Stimulated activated CD8-positive, alpha-beta memory T cell treated with anti-CD3 and anti-CD28 coated beads, Interleukin-4, amount 100 ng/mL, for 1 hour (primary cell): Measurements from ENCODE around the gene INTS6.

Source experiments
- DNase-seq, 2 donors: peaks; one replicate each; pipeline ENCODE4 v3.0.0-alpha.2; 2020; ENCODE audit warnings: low read depth in 2 of 2, low spot score in 1 of 2

Gene INTS6

DNA sequence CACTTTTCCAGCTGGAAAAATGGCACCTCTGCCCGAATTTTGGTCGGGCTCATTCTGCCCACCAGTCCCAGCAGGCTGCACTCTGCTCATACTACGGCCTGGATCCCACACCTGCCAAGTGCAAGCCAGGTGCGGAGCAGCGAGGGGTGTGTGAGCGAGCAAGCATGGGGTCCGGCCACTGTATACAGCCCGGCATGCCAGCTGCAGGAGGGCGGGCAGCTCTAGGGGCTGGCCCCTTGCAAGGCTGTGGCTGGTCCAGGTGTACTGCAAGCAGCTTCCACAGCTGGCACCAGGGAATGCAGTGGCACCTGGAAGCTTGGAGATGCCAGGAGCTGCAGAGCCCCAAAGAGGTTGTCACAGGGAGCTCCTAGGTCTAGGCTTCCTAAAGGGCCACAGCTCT lies 2.7 kb upstream of the INTS6 start:
- DNase-seq = no peak

DNA sequence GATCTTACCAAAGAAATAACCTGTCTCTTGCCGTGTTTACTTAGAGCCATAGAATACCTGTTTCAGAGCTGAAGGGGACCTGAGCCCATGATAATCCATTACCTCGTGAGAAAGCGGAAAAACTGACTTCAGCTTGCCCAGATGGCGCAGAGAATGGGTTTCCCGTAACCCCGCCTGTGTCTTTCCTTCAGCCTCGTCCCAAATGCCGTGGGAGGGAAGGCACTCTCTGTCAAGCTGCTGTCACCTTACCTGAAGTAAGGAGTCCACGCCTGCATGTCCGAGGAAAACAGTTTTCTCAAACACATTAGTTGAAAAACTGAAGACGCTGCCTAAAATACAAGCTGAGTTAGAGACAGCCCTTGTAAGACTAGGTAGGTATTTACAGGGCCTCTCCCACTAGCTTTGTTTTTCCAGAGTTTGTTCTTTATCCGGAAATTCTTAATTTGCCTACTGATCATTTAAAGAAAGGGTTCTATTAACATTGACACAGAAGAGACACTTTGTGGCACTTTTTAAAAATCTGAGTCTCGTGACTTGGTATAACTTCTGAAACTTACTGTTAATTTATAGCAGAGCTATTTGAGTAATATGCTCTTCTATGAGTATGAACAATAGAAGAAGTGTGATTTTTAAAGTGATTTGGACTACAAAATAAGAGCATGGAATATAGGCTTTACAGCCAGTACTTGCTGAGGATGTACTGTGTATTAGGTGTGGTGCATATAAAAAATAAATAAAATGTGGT lies 1.3 kb upstream of the INTS6 start:
- peak in 1 of 2 donors; percentile 19 for DNase-seq

DNA sequence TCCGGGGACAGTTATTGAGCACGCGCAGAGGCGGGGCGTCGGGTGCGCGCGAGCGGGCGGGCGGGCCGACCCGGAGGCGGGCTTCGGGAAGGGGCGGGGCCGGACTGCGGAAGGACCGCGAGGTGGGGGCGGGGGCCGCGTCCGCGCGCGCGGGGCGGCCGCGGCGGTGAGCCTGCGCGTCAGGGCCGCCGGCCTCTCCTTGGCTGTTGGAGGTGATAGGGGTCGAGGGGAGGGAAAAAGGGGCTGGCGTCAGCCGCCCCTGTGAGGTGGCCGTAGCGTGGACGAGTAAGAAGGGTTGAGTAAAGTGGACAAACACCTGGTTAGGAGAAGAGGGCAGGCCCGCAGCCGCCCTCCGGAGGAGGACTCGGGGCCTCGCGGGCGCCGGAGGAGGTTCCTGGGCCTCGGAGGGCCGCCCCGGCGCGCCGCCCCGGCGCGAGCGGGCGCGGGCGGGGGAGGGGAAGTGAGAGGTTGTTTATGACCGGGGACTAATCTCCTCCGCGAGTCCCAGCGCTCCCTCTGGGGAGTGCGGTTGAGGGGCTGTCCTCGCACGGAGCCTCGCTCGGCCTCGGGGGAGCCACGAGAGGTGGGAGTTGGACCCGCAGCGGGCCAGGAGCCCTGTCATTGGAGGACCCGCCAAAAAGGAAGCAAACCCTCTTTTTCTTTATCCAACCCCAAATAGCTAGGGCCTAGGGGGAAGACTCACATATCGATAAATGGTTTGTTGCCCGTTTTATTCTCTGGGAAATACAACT lies 547 bp upstream of the INTS6 start:
- DNase-seq = peak; percentile 65 to 94

DNA sequence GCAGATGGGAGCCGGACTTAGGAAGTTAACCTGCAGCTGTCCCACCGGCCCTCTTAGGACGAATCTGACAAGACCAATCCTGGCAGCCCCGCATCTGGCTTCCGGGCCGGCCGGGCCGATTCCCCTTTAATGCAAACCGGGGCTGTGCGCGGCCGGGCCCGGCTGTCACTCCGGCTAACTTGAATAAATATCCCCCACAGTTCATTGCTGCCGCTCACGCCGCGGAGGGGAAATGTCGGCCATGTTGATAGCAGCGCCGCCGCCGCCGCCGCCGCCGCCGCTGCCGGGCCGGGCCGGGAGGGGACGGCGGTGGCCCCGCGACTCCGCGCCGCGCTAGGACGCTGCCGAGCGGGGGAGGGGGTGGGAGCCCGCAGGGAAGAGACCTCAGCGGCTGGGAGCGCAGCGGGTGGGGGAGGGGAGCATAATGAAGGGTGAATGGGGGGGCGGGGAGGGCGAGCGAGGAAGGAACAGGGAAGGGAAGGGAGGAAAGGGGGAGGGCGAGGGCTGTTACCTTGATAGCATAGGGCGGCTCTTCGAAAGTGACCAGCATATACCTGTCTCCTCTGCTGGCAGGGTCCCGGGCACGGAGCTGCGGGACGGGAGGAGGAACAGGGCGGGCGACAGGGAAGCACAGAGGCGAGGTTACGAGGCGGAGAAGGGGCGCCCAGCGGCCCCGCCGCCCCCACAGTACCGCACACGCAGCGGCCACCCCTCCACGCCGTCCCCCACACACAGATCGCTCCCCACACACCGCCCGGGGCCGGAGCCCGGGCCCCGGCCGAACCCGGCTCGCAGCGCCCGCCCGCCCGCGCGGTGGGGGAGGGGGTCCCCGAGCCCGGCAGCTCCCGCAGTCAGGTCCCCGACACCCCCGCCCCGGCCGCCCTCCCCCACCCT lies 1.1 kb downstream of the INTS6 start:
- DNase-seq = peak; percentile 46 to 55

DNA sequence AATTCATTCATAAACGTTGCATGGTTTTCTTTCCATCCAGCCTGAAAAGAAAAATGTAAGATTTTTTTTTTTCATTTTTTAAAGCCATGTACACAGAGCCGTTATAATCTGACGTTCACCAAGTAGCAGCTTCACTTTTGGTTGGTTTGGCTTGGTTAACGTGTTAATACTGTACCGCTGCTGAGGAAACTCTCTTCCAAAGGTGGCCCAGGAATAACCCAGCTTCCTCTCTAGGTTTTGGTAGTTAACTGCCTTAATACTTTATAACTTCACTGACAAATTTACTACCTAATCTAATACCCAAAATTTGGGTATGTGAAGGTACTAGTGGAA lies 1.7 kb downstream of the INTS6 start:
- no peak for DNase-seq

DNA sequence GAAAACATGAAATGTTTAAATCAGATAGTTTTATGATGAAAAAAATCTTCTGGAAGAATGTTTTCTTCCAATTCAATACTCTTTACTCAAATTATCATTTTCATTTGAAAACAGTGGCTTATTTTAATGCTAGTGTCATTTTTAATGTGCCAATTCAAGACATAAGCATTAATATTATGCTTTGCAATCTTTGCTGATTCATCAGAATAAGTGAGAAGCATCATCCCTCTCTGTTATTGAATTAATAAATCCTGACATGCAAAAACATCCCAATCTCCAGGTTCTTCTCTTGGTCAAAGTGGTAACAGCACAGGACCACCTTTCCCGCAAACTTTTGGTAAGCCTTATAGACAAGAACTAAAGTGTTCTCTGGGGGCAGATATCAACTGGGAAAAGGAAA lies 3.8 kb downstream of the INTS6 start:
- no peak for DNase-seq

DNA sequence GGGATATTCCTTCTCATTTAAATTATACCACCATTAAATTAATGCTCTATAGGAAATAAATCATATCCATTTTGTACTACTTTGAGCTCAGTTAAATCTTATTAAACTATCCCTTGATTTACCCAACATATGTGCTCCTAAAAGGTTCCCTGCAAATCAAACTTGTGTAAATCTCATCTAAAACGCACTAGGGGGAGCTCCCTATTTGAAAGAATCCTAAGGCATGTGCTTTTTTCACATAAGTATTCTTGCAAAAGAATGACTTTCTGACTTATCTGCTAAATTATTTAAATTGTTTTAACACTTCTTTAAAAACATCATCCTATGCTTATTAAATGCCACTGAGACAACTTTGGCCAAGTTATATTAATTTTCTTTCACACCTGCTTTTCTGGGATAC lies 7.9 kb downstream of the INTS6 start:
- DNase-seq = no peak

DNA sequence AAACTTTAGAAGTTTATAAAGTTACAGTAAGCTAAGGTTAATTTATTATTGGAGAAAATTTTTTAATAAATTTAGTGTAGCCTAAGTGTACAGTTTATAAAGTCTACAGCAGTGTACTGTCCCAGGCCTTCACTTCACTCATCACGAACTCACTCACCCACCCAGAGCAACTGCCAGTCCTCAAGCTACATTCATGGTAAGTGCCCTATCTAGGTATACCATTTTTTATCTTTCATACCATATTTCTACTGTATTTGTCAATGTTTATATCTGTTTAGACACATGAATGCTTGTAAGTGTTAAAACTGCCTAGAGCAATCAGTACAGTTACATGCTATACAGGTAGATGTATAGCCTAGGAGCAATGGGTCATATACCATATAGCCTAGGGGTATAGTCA lies 12.5 kb downstream of the INTS6 start:
- no peak for DNase-seq

DNA sequence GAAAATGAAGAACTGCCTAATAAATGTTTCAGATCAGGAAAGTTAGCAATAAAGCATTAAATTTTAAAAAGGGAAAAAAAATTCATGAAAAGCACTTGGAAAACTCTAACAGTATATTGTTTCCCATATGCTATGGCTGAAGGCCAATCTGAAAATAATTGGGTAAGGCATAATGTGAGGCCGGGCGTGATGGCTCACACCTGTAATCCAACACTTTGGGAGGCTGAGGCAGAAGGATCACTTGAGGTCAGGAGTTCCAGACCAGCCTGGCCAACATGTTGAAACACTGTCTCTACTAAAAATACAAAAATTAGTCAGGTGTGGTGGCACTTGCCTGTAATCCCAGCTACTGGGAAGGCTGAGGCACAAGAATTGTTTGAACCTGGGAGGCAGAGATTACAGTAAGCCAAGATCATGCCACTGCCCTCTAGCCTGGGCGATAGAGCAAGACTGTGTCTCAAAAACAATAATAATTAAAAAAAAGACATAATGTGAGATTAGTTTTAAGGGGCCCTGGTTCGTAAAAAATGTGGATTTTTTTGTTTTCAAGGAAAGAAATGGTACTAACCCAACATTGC lies 15.2 kb downstream of the INTS6 start:
- DNase-seq = no peak

DNA sequence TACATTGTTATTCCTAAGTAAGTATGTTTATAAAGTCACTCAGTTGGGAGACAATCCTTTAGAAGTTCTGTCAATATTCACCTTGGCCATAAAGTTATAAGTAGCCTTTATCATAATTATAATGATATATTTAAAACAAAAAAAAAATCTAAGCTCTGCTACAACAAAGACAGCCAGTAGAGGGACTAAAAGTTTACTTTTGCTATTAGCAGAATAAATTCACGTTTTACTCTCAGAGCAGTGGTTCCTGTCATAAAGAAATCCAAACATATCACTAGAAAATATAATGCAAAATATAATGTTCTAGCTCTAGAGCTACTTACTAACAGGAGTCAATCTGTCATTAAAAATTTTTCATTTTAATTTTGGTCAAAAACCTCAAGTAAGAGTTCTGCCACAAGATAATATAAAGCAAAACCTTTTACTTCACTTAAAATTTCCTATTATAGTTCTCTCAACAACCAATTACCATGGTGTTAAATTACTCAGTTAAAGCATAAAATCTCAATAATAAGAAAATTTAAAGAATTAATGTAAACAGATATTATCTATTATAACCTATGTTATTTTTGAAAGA lies 17.7 kb downstream of the INTS6 start:
- DNase-seq = no peak

DNA sequence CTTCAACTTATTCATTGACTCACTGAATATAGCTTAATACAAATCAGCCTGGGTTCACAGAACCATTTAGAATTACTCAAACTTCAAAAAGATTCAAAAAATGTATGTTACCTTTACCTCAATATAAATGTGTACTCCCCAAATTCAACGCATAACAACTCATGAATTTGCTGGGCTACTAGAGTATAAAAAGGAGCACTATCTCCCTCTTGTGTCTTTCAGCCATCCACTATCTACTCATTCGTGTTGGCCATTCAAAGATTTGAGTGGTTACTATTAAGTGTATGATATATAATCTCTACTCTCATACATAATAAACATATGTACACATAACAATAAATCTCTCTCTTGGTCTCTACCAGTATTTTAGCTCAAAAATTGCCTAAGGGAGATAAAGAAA lies 20.3 kb downstream of the INTS6 start:
- no peak for DNase-seq

DNA sequence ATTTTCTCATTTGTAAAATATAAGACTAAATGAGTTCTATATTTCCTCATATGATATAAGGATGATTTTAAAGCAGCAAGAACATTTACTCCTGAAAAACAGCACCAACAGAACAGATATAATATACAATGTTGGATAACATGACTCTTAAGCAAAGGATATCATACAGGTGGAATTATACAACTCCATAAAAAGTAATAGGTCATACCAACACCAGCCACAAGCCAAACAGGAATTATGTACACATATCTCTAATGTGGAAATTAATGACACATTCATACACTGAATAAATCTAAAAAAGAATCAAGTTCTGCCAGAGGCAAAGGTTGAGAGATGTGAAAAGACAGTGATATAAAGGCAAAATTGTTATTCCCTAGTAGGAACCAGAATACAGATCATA lies 25.9 kb downstream of the INTS6 start:
- DNase-seq = no peak

DNA sequence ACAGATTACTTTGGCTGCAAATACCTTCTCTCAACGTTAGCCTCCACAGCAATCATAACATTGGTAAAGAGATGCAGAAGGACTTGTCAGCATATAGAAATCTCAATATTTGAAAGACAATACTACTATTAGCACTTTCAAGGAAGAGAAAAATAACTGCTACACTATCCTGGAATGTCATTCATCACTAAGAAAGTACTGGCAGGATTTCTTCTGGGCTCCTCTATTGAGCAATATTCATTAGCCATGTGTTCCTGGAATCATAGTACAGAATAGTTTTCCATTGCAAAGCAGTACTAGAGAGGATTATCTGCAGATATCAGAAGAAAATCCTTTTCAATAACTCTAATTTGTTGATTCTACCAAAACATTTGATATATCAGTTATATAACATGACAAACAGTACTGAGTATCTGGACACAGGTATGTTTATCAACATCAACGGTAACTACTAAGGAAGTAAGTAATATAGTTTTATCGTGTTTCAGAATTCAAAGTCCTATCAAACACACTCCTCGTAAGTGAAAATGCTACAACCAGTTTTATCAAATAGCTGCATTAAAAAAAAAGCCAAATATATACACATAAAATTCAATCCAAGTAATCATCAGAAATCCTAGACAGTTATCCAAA lies 27.3 kb downstream of the INTS6 start:
- DNase-seq = no peak

DNA sequence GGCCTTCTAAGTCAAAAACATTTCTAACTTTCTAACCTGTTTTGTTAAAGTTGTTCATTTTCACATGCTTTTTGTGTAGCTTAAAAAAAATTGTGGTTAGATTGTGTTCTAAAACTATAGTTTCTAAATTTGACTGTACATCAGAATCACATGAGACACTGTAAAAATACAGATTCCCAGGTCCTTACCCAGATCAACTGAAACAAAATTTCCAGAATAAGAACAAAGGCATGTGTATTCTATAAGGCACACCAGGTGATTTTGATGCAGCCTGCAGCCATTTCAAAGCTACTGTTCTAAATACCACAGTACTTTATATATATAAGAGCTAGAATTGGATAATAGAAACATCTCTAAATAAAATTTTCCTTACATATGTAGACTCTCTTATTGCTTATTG lies 29.1 kb downstream of the INTS6 start:
- no peak for DNase-seq

DNA sequence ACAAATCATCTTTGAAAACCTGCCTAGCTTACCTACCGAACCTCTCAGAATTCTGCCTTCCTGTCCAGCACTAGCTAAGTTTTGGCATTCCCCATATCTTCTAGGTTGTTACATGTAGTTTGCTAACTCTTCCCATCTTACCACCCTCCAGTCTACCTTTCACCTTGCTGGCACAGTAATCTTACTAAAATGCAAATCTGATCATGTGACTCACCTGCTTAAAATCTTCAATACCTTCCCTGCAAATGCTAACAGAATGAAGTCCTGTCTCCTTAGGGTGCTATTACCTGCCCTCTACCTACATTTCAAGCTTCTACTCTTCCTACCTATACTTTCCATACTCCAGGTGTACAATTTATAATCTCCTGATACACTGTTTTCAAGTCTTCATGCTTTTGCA lies 30.4 kb downstream of the INTS6 start:
- no peak for DNase-seq

DNA sequence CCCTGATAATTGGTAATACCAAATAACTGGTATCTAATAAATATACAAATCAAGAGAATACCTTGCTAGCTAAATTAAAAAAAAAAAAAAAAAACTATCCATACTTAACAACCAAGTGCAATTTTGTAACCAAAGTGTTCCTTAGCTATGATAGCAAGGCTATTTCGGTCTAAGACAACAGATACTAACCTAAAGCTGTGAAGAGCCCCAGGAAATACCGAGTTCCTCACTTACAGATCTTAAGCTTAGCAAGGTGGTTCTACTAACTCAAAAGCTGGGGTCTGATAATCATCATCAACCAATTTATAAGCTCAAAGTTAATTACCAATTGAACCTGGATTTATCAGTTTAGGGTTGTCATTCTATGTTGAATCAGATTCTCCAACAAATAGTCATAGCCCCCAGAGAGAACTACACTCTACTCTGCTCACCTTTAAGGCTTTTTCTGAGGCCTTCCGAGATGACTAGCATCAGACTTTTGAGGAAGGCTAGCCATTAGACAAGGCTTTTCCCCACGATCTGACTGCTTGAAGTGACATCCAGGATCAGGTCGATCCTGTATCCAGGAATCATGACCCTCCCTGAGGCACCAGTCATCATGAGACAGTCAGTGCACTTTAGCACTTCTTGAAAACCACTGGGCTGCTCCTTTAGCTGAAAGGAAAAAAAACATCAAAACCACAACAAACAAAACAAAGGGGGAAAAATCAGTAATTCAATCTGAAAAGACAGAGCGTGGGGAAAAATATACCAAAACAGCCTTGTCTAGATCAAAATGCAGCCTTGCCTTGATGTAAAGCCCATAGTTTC lies 31.9 kb downstream of the INTS6 start:
- no peak for DNase-seq

DNA sequence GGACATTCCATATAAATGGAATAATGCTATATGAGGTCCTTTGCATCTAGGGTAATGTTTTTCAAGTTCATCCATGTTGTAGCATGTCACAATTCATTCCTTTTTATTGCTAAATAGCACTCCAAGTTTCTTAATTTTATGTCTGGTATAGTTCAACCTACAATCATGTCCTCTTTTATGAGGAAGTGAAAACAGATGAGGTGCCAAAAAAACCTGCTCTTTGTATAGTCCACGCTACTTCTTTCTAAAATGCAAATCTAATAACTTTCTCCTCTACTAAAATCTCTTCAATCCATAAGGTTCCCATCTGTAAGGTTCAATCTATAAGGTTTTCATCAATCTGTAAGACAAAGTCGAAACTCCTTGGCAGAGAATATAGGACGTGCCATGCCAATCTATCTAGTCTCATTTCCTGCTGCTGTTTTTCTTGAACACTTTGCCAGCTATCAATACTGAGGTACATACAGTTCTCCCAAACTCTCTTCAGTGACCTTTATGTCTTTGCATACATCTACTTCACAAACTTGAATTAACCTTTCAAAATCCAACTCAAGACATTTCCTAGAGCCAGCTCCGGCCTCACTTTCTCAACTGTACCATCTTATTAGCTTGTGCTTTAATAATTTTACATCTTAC lies 33.7 kb downstream of the INTS6 start:
- DNase-seq = no peak

DNA sequence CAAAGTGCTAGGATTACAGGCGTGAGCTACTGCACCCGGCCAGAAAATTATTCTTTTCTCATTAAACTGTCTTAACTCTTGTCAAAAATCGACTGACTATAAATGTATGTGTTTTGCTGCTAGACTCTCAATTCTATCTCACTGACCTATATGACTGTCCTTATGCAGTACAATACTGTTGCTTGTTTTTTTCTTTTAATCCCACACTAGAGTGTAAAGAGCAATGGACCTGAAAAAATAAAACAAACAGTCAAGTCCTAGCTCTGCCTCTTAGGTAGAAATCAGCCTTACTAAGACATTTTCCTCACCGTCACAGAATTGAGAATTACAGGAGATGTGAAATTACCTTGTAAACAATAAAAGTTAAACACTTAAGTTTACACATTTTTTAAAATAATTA lies 35.1 kb downstream of the INTS6 start:
- no peak for DNase-seq

DNA sequence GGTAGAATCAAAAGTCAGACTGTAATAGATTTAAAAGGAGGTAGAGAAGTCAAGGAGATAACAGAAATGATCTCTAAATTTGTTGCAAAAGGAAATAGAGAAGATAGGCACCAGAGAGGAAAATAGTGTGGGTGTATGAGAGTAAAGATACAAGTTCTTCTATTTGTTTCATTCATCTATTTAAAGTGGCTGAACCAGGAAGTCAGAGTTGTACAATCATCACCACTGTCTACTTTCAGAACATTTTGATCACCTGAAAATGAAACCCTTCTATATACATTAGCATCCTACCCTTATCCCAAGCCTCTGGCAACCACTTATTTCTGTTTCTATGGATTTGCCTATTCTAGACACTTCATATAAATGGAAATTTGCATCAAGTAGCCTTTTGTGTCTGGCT lies 36.7 kb downstream of the INTS6 start:
- DNase-seq = no peak
